ENCODE results near the gene ACSS3.
"Not testable (repeated sequence)": the region's sequence is repeated elsewhere in the genome, so short reads cannot be mapped to it uniquely, and the experiment has no call there.

ACSS3 gene

DNA sequence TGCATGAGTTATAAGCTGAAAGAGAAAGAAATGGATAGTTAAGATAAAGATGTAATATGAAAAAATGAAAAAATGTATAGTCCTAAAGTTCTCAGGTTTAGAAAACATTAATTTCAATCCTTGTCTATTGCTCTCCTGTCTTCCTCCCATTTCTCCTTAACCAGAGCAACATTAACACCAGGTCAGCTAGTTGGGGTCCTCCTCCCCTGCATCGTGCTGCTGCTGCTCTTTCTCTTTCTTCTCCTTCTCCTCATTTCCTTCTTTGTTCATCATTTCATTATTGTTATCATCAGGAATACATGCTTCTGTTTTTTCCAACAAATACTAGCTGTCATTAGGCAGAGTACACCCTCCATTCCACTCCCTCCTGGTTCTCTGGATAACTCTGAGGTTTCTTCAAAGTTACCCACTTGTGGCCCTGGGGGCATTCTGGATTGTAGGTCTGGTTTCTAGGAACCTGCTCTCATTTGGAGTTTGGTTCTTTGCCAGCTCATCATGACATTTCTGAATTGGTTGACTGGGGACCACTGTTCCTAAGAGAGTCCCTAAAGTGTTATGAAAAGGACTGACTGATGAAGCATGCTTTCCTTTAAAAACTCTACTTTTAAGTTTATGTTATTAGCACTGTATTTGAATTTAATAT, 17.0 kb downstream of the ACSS3 start:
- no peak for DNase-seq

DNA sequence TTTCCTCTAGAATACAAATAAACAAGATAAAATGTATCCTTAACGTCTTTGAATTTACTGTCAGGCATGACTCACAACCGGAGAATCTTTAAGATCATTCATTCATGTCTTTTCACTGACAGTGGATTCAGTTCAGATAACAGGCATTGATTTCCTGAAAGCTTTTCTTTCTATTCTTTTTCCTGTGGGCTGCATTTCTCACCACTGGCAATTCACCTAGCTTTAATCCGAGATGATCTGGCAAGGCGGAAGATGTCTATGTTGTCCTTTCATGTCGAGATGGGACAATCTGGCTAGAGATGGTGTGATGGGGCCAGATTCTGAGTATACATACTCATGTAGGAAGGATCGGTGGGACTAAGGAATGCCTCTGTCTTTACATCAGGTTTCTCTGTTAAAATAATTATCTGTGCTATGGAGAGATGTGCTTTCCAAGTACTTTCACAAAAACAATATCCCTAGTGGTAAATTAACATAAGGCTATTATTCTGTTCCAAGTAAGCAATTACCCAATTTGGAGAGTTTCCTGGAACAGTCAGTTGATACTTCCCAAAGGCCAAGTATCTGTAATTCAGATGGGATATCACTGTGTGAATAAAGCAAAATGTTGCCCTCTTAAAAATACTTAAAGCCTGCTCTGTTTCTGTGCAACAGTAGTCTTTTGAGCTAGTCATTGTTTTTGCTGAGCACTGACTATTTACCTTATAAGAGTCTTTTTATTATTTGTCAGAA, 17.8 kb downstream of the ACSS3 start:
- DNase-seq: no peak

DNA sequence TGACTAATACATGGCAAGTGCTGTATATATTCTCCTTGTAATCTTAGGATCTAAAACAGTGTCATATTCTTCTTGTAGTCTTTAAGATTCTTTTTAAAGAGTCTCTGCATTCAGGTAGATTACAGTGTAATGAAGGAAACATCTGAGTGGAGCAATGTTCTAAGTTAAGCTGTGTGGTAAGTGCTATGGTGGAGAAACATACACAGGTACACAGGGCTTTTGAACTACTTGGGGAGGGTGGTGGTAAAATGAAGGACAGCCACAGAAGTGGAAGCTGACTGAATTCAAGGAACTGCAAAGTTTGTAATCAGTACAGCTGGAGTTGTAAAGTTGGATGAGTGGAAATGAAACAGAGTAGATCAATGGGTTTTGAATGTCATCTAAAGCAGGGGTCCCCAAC, 27.8 kb downstream of the ACSS3 start:
- DNase-seq: no peak

DNA sequence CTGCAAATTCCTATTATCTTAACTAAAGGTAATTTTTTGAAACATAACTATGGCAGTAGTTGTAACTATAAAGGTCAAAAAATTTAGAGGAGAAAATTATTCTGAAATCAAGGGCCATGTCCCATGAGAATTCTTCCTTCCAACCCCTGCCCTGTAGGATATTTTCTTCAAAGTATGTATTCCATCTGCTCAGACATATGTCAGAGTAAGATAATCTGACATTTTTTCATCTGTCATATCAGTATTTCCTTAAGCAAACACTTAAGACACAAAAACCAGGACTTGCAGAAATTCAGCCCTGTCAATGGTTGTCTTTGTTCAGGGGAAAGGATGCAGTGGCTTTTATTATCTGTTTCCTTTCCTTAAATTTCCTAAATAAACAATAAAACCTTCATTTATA, 36.3 kb downstream of the ACSS3 start:
- DNase-seq: no peak

DNA sequence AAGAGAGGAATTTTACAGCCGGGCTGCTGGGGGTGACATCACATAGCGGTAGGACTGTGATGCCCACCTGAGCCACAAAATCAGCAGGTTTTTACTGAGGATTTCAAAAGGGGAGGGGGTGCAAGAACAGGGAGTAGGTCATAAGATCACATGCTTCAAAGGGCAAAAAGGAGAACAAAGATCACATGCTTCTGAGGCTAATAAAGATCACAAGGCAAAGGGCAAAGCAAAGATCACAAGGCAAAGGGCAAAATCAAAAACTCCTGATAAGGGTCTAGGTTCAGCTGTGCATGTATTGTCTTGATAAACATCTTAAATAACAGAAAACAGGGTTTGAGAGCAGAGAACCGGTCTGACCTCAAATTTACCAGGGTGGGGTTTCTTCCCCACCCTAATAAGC, 41.2 kb downstream of the ACSS3 start:
- DNase-seq: not testable (repeated sequence)

DNA sequence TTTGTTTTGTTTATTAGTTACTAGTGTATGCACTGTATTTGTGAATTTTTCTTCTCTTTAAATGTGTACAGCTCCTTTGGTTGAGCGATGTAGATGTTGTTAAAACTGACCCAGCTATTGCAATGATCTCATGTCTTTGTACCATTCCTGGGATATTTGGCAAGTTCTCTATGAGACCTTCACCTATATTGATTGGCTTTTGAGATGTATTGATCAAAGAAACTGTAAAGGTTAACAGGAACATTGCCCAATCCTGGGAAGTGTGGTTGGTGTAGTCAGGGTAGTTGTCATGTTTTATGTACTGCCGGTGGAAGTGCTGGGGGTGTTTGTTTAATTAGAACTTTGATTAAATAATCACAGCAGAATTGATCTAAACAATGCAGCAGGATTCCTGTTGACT, 43.1 kb downstream of the ACSS3 start:
- DNase-seq: no peak

DNA sequence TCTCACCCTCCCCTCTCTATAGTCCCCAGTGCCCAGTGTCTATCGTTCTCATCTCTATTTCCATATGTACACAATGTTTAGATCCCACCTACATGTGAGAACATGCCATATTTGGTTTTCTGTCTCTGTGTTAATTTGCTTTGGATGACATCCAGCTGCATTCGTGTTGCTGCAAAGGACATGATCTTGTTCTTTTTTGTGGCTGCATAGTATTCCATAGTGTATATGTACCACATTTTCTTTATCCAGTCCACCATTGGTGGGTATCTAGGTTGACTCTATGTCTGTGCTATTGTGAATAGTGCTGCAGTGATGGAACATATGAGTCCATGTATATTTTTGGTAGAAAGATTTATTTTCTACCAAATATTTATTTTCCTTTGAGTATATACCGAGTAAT, 45.7 kb downstream of the ACSS3 start:
- no peak for DNase-seq

DNA sequence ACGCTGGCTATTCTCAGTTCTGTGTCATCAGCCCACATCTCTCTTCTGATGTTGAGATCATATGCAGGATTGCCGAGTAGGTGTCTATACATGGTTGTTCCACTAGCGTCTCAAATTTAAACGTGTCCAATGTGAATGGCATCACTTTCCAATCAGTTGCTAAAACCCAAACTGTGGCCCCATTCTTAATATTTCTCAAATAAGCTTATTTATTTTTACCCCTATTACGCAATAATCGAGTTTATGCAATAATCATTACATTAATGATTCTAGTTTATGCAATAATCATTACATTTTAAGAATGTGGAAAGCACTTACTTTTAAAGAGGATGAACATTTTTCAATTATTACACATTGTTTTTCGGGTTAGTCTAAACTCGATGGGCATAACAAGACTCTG, 47.8 kb downstream of the ACSS3 start:
- no peak for DNase-seq

DNA sequence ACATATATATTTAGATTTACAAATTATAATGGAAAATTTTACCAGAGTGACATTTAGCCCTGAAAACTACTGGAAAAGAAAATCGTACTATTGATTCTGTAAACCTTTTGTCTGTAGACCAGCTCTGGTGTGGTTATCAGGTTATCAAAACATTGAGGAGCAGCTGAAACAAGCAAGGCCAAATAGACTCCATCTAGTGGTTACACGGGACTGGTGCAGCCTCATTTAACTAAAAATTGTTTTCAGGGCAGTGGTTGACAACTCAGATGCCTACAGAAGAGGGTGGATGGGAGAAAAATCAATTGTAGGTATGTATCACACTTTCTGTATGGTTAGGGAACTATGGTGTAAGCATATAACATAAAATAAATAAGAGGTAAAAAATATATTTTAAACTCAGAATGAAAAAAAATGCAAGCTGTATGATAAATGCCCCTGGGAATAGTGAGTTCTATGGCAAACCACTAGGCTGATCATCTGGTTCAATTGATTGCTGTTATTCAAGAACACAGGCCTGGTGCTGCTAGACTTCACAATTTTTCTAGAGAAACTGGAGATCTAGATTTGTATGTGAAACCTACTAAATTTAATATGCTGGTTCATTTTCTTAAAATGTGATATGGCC, 51.2 kb downstream of the ACSS3 start:
- no peak for DNase-seq

DNA sequence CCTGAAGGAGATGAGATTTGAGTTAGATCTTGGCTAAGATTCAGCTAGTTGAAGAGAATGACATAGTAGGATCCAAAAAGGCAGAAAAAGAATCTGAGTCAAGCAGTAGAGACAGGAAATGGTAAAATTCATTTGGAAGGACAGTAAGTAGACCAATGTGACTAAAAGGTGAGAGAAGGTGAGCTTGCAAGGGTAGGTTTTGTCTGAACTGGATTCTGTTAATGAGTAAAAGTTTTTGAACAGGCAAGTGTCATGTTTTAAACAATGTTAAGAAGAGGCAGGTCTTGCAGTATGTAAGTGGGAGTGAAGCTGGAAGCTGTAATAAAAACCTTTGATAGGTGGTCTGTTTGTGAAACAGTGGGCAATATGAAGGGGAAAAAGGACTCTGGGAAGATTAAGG, 58.6 kb downstream of the ACSS3 start:
- no peak for DNase-seq

DNA sequence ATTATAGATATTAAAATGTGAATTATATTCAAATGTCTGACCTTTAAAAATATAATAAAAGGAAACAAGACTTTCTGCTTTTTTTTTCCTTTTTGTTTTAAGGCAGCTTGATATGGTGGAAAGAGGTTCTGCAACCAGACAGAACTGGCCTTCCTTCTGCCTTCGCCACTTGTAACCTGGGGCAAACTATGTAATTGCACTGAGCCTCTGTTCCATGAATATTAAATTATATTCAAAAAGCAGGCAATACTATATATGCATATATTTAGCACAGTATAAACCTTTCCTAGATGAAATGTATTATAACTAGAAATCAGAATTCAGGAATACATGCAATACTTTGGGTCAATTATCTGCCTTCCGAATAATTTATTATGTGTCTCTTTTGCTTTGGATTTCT, 59.9 kb downstream of the ACSS3 start:
- DNase-seq: no peak

DNA sequence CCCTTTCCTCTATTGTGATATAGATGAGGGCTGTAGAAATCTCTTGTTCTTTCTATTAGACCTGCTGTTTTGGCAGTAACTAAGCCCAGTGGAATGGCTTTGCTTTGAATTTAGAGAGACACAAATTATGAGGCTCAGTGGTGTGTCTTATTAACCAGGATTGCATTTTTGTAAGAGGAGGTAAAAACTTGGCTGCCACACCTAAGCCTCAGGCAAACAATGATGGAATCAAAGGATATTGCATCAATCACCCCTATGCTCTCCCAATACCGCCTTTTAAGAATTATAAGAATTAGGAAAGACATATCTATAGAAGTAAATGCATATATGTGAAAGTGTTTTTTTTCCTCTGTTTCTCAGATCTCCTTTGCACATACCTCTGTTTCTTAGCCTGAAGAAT, 63.3 kb downstream of the ACSS3 start:
- no peak for DNase-seq

DNA sequence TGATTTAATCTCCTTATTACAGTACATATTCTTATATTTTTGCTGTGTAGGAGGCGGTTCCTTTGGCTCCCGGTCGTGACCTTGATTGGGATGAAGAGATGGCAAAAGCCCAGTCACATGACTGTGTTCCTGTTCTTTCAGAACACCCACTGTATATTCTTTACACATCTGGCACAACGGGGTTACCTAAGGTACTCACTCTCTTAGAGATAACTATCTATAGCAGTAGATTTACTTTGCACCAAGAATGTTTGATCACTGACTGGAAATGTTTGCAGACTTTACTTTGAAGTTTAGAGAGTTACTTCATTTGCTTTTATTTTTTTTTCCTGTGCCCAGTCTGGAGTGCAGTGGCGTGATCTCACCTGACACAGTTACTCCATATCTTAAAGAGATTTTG, 65.2 kb downstream of the ACSS3 start:
- DNase-seq: no peak

DNA sequence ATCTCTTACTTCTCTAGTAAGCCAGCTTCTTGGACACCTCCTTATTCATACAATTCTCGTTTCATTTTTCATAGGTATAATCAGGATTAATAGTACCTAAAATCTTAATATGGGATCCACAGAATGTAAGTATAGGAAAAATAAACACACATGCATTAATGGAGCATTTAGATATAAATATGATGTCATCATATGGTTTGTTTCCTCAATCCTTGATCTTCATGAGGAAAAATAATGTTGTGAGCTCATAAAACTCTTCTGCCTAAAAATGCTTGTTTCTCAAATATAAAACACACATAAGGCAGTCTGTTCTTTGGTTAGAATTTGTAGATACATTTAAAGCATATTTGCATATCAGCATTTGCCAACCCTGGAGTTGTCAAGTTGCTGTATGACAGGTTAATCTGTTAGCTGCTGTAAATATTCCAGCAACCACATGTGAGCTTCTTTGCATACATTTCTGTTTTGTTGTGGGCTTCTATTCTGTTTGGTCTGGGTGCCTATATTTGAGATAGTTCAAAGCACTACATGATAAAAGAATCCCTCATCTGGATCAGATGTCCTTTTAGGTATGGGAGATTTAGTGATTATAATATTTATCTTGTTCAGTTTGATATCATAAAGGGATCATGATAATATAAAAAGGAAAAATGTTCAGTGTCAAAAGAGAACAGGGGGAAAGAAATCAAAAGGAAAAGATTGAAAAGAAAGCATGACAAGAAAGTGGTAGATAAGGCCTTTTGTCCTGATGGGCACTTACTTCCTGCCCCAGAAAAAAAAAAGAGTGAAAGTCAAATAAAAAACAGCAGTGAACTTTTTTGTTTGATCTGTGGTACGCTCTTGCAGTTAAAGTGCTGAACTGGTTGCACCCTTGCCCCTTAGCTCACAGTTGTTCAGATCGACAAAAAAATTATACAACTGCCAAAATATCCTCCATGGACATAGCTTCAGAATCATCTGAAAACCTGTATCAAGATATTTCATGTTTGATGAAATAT, 68.6 kb downstream of the ACSS3 start:
- DNase-seq: no peak

DNA sequence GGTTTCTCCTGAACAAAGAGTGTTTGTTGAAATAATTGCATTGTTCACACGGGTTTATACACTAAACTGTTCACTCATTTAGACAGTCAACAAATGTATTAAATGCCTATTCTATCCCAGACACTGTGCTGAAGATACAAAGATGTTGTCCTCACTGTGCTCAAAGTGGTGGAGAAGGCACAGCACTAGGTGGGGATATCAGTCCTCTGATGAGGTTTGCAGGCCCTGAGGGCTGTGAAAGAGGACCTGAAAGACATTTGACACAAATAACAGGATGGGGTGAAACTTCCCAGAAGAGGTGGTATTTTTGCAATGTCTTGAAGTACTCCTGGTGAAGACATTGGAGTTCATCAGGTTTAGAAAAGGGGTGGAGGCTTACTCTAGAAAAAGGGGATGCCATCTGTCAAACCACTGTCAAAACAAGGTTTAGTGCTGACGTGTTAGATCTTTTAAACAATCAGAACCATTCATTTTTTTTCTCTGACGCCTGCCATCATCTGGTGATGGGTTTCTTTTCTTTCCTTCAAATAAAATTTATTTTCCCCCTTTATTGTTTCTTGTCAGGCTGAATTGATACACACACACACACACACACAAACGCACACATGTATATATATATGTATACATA, 69.5 kb downstream of the ACSS3 start:
- no peak for DNase-seq

DNA sequence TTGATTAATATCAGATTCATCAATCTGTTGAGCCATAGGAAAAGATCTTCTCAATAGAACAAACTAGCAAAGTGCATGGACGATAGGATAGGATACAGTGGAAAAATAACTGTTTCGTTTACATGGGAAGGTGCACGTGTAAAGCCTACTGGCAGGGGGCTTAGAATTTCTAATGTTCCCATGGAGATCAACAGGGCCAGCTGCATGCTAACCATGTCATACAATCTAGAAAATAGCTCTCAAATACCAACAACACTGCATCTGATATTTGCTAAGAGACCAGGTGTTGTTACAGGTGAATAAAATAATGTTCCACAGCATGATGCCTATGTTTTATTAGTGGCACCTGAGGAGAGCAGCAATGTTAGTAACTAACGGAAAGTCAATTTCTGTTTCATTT, 72.5 kb downstream of the ACSS3 start:
- no peak for DNase-seq

DNA sequence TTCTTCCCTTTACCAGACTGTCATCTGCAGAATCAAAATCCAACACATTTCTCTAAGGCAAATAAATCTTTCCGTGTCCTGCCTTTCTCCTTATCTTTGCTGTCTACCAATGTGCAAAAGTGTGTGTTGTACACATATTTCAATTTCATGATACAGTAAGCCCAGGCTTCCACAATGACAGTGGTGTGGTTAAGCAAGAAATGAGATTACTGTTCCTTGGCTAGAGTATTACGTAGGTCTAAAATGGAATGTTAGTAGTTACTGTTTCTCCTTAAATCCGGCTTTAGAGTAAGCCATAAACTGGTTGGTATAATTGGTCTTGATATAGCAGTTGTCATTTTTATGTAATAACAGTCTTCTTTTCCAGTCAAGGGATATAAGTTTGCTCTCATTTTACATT, 82.0 kb downstream of the ACSS3 start:
- no peak for DNase-seq

DNA sequence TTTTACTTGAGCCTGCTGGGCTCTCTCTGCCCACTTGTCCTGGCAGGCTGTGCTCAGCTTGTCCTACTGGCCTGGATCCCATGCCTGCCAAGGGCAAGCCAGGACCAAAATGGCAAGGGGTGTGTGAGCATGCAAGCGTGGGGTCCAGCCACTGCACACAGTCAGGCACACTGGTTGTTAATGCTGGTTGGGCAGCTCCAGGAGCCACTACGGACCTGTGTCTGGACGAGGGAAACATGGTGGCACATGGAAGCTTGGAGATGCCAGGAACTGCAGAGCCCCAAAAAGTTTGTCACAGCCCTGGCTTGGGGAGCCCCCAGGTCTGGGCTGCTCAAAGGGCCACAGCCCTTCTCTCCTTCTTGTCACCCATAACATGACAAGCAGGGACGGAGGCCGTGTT, 83.8 kb downstream of the ACSS3 start:
- no peak for DNase-seq

DNA sequence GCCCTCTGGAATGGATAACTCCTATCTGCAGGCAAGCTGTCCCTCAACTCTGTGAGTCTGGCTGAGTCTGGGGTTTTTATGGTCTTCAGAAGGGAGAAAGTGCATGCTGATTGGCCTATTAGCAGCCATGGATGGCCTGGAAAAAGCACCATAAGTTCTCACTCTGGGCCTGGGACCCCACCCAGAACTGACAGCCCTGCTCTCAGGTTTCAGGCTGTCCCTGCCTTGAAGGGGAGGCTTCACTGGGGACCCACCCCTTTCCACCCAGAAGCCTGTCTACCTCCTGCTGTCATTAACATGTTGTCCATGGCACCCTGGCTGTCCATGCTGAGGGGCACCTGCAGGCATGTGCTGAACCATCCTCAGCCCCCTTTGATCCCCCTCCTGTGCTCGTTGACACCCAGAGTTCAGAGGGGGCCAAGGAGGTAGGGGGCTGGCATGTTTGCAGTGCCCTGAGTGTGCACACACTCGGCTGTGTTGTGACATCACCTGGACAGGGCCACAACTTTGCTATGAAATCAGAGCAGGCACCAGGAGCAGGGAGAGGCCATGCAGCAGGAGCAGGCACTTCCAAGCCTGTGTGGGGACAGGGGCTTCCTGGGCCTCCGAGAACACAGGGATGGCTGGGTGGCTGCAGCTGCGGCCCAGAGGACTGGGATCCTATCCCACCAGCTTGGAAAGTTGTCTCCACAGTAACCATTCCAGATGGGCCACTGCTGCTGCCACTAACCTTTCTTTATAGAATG, 84.7 kb downstream of the ACSS3 start:
- no peak for DNase-seq

DNA sequence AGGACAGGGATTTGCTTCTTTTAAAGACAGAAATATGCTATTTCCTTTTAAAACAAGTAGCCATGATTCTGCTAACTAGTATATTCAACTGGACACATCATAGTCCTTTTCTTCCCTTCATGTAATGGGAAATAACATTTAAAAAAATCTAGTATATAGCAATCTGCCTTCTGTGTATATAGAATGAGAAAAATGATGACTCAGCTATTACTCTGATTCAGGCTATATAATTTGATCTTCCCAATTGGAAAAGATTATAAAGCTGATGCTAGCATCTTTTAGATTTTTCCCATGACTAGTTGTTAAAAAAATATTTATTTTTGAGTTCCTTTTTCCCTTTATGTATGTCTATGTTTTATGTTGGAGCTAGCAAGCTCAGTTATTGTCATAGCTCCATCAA, 86.9 kb downstream of the ACSS3 start:
- no peak for DNase-seq

DNA sequence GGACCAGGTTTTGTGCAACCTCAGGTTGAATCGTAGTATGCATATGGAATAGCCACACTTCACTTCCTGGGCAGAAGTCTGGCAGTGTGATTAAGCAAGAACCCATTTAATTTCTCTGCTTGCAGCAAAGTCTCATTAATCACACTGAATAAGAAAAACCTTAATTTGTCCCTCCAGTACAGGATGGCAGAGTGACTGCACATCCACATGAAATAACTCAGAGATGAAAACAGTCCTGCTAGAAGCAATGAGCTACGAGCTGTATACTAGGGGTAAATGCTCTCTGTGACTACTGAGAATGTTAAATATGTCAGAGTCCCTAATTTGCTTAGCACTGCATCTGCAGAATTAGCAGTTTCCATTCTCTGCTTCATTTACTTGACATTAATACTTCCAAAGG, 88.9 kb downstream of the ACSS3 start:
- no peak for DNase-seq

DNA sequence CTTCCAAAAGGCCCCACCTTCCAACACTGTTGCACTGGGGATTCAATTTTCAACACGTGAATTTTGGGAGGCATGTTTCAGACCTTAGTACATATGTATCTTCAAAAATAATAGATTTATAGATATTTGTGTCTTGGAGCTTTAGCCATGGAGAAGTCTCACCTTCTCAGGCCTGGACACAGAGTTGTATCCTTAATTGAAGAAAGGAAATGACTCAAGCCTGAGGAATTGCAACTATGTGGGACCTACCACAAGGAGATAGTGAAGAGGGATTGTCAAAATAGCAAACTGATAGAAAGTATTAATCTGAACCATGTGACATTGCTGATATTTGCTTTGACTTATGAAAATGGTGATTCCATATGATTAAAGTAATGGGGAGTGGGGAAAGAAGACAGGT, 89.8 kb downstream of the ACSS3 start:
- no peak for DNase-seq

All from central memory CD4-positive, alpha-beta T cell (primary cell).